ENCODE results near the gene ATP8A2. TPM values are rescaled to one million over a fixed set of nuclear protein-coding genes. Genes with fewer than 3 reads are reported as not detected.
"Not testable (repeated sequence)": the region's sequence is repeated elsewhere in the genome, so short reads cannot be mapped to it uniquely, and the experiment has no call there.

Gene ATP8A2
- total RNA-seq, 4 donors from 2014 or later, result 0.20 to 1.1 (median 0.59) TPM

DNA sequence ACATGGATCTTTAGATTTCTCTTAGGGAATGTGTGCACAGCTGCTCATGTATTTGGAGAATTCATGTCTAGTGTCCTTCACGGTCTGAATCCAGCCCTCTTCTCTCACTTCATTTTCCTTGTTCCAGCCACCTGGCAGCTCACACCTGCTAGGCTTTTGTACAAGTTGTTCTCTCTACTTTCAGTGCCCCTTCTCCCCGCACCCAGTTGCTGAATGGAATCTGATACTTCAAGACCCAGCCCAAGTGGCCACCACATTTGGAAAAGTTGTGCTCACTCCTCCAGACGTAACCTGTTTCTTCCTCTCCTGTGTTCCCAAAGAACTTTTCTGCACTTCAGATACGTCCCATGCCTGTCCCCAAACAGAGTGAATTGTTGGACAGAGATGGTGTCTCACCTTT is 444.5 kb downstream of the ATP8A2 start:
- DNase-seq, result no peak
- 63 to 79% methylated on average over 3 to 4 of the region's 4 CpGs for WGBS, 2 donors (ENCODE audit: low coverage in 1 of 2)
- H3K4me3 ChIP-seq, result no peak overlapping the region
- no peak for TF ChIP-seq EP300 (IDR thresholded peaks at IDR 0.05; ENCODE audit: low read depth)
- TF ChIP-seq POLR2AphosphoS5 (IDR thresholded peaks at IDR 0.05), result no peak
- no peak for TF ChIP-seq POLR2A (IDR thresholded peaks at IDR 0.05)
- TF ChIP-seq, protein P1, sequence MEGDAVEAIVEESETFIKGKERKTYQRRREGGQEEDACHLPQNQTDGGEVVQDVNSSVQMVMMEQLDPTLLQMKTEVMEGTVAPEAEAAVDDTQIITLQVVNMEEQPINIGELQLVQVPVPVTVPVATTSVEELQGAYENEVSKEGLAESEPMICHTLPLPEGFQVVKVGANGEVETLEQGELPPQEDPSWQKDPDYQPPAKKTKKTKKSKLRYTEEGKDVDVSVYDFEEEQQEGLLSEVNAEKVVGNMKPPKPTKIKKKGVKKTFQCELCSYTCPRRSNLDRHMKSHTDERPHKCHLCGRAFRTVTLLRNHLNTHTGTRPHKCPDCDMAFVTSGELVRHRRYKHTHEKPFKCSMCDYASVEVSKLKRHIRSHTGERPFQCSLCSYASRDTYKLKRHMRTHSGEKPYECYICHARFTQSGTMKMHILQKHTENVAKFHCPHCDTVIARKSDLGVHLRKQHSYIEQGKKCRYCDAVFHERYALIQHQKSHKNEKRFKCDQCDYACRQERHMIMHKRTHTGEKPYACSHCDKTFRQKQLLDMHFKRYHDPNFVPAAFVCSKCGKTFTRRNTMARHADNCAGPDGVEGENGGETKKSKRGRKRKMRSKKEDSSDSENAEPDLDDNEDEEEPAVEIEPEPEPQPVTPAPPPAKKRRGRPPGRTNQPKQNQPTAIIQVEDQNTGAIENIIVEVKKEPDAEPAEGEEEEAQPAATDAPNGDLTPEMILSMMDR (IDR thresholded peaks at IDR 0.05), result no peak
- no peak overlapping the region for H3K27ac ChIP-seq
- in situ Hi-C loops (cut with MboI; ENCODE audit: low pct_ligation_motif_present in 1 of 4, low pct_unique_long_range_greater_than_20kb in 1 of 4, low sequenced_read_pairs in 3 of 4), result no loop called here
- intact Hi-C loops (cut with DNase I; ENCODE audit: low total_unique reads), result no loop called here
- H3K9me3 ChIP-seq, result peaks cover 0 to 8% of the 10 kb centered on the region in 2 donors
- no peaks in the 10 kb centered on the region for H3K27me3 ChIP-seq
- no peaks in the 10 kb centered on the region for H3K36me3 ChIP-seq
- no peaks in the 10 kb centered on the region for H3K4me1 ChIP-seq

DNA sequence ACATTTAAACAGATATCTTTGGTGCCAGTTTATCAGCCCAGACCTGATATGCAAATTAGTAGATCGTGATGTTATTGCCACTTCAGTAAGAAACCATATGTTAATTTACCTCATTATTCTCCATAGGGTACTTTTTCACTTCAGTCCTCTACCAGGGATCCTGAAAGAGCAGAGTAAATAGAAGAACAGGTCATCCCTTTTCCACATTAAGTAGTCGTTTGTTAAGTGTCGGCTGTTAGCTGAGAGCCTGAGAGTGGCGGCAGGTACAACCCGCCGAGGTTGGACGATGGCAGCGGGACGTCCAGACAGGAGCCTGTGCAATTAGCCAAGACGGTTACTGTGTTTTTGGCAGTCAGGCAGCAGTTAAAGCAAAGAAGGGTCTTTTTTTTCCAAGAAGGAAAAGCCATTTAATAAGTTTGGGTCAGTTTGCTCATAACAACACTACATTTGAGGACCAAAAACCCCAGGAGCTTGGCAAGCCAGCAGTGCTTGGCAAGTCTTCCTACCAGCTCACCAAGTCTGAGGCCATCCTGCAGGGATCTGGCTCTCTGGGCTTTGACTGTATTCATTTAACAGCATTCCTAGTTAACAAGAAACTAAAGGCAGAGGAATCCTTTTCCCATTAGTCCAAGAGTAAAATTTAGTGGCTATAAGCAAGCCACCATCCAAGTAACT is 448.2 kb downstream of the ATP8A2 start:
- H3K9me3 ChIP-seq, result no peaks in the 10 kb centered on the region
- no peaks in the 10 kb centered on the region for H3K36me3 ChIP-seq
- H3K27me3 ChIP-seq, result no peaks in the 10 kb centered on the region
- no peak overlapping the region for H3K27ac ChIP-seq
- in situ Hi-C loops (cut with MboI; ENCODE audit: low pct_ligation_motif_present in 1 of 4, low pct_unique_long_range_greater_than_20kb in 1 of 4, low sequenced_read_pairs in 3 of 4), result no loop called here
- WGBS, 2 donors (ENCODE audit: low coverage in 1 of 2), result 57 to 72% methylated on average over 9 to 10 of the region's 10 CpGs
- no peak overlapping the region for H3K4me3 ChIP-seq
- no peaks in the 10 kb centered on the region for H3K4me1 ChIP-seq
- DNase-seq, result no peak
- intact Hi-C loops (cut with DNase I; ENCODE audit: low total_unique reads), result no loop called here
- TF ChIP-seq POLR2A (IDR thresholded peaks at IDR 0.05), result no peak
- no peak for TF ChIP-seq EP300 (IDR thresholded peaks at IDR 0.05; ENCODE audit: low read depth)
- no peak for TF ChIP-seq POLR2AphosphoS5 (IDR thresholded peaks at IDR 0.05)
- TF ChIP-seq, protein P1 (IDR thresholded peaks at IDR 0.05), result no peak

DNA sequence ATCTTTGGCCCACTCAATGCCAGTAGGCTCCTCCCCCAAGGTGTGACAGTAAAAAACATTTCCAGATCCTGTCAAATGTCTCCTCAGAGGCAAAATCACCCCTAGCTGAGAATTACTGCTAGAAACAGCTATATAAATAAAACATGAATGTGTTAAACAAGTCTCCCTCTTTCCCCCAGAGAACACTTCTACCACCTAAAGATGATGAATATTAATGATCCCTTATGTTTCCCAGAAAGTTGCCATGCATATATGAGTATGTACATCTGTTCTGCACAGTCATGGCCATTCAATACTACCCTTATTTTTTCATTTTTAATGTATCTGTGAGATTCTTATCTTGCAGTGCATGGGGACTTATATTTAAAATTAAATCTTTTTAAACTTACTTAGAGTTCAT is 450.0 kb downstream of the ATP8A2 start:
- TF ChIP-seq POLR2AphosphoS5 (IDR thresholded peaks at IDR 0.05) (no peak), EP300 (IDR thresholded peaks at IDR 0.05; ENCODE audit: low read depth) (no peak), POLR2A (IDR thresholded peaks at IDR 0.05) (no peak)
- TF ChIP-seq, protein P1 (IDR thresholded peaks at IDR 0.05), result no peak
- Histone ChIP-seq H3K27me3 (no peaks in the 10 kb centered on the region), H3K36me3 (no peaks in the 10 kb centered on the region), H3K9me3 (no peaks in the 10 kb centered on the region), H3K27ac (no peak overlapping the region), H3K4me1 (no peaks in the 10 kb centered on the region), H3K4me3 (no peak overlapping the region)
- no peak for DNase-seq
- intact Hi-C loops (cut with DNase I; ENCODE audit: low total_unique reads), result no loop called here
- in situ Hi-C loops (cut with MboI; ENCODE audit: low pct_ligation_motif_present in 1 of 4, low pct_unique_long_range_greater_than_20kb in 1 of 4, low sequenced_read_pairs in 3 of 4), result no loop called here

DNA sequence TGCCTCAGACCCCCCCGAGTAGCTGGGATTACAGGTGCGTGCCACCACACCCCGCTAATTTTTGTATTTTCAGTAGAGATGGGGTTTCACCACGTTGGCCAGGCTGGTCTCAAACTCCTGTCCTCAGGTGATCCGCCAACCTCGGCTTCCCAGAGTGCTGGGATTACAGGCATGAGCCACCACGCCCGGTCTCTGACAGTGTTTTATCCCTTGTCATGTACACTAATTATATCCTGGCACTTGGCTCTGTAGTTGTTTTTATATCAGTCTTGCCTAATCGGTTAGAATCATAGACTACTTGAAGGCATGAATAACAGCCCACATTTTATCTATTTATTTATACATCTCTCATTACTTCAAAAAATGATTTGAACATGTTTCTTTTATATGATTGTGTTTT is 455.4 kb downstream of the ATP8A2 start:
- intact Hi-C loops (cut with DNase I; ENCODE audit: low total_unique reads); H3K4me1 ChIP-seq; DNase-seq; H3K27me3 ChIP-seq; H3K27ac ChIP-seq; H3K4me3 ChIP-seq; H3K36me3 ChIP-seq; in situ Hi-C loops (cut with MboI; ENCODE audit: low pct_ligation_motif_present in 1 of 4, low pct_unique_long_range_greater_than_20kb in 1 of 4, low sequenced_read_pairs in 3 of 4); H3K9me3 ChIP-seq: not testable (repeated sequence)
- WGBS, 2 donors (ENCODE audit: low coverage in 1 of 2), result 45 to 54% methylated on average over 6 to 9 of the region's 9 CpGs

Data from transverse colon (tissue), 4 donors.